Measurements from ENCODE around the gene EIF3I. TPM values are rescaled to one million over a fixed set of nuclear protein-coding genes. Genes with fewer than 3 reads are reported as not detected.

The EIF3I gene
- total and polyA plus RNA-seq, 2 of the 13 experiments (the other 11 are each of a cell fraction or from before 2014, with no cell fraction given), result 210 to 223 TPM

DNA sequence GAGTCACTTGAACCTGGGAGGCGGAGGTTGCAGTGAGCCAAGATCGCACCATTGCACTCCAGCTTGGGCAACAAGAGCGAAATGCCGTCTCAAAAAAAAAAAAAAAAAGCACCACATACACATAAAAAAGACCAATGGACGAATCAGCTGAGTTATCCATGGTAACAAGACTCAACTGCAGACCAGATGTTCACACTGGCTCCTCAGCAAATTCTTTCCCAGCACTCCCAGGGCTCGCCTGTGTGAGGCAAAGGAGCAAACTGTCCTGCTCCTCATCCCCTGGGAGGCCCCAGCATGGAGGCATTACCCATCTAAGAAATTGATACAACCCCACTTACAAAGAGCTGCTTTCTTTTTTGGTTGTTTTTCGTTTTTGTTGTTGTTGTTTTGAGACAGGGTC is 3.2 kb upstream of the EIF3I start:
- Histone ChIP-seq H3K27me3 (ENCODE audit: control insufficient read depth in 1 of 2, insufficient read depth in 2 of 2, low read length in 2 of 2) (no peaks in the 10 kb centered on the region; a peak in 2 of 5 replicates), H4K20me1 (ENCODE audit: insufficient read depth, low read length) (no peaks in the 10 kb centered on the region; the same call in 1 of the 2 replicates), H2AFZ (ENCODE audit: low read length) (no peak overlapping the region), H3K9ac (ENCODE audit: insufficient read depth, low read depth, low read length) (no peak overlapping the region), H3K4me2 (ENCODE audit: low read depth, low read length) (no peak overlapping the region), H3K79me2 (ENCODE audit: insufficient read depth, low read length) (peaks cover 25% of the 10 kb centered on the region), H3K9me3 (ENCODE audit: low read length) (no peaks in the 10 kb centered on the region), H3K4me1 (ENCODE audit: insufficient read depth, low read length) (peaks cover 34% of the 10 kb centered on the region), H3K4me3 (replicated peaks in 1 of 3; ENCODE audit: insufficient read depth in 1 of 3, low read depth in 2 of 3, low read length in 3 of 3) (no peak overlapping the region), H3K27ac (ENCODE audit: extremely low read length, insufficient read depth, low read length) (no peak overlapping the region), H3K36me3 (replicated peaks in 1 of 2; ENCODE audit: control insufficient read depth in 1 of 2, insufficient read depth in 2 of 2, low read length in 2 of 2) (peaks cover 11 to 33% of the 10 kb centered on the region in 2 experiments; a peak in 4 of 5 replicates)
- ATAC-seq, result no peak
- CTCF ChIA-PET (ENCODE audit: low intra/inter-chr PET ratio, low total read pairs), result no interaction called here
- POLR2A ChIA-PET, result interaction anchor here (0.6 to 1.4 kb wide), 3 partner anchors 22 to 298 kb away, joined by 3 to 5 read pairs (median 4); no protein-coding TSS in a partner anchor
- no peak for FAIRE-seq
- in situ Hi-C loops (cut with HindIII; ENCODE audit: extremely low pct_ligation_motif_present, low pct_unique_long_range_greater_than_20kb) (loop anchor here (10.0 kb wide), 1 partner anchor 196 kb away; no protein-coding TSS in a partner anchor), intact Hi-C loops (cut with micrococcal nuclease; ENCODE audit: unreplicated experiment) (no loop called here)
- DNase-seq (ENCODE audit: low spot score), result no peak
- TF ChIP-seq ZNF83 (CRISPR knock-in tag; IDR thresholded peaks at IDR 0.05; ENCODE audit: borderline replicate concordance) (no peak), NR3C1 (CRISPR knock-in tag; IDR thresholded peaks at IDR 0.05) (no peak), POLR2AphosphoS2 (IDR thresholded peaks at IDR 0.05; ENCODE audit: low read depth, low read length) (no peak), ZBTB7A (CRISPR knock-in tag; IDR thresholded peaks at IDR 0.05) (no peak), SUZ12 (IDR thresholded peaks at IDR 0.05; ENCODE audit: low read depth, low read length) (no peak), ZNF878 (CRISPR knock-in tag; IDR thresholded peaks at IDR 0.05) (no peak), ZNF367 (CRISPR knock-in tag; IDR thresholded peaks at IDR 0.05; ENCODE audit: borderline replicate concordance) (no peak), ZNF12 (CRISPR knock-in tag; IDR thresholded peaks at IDR 0.05) (no peak), SIN3B (IDR thresholded peaks at IDR 0.05; ENCODE audit: low read length) (no peak), ZNF576 (CRISPR knock-in tag; IDR thresholded peaks at IDR 0.05) (no peak), ZFP36L1 (CRISPR knock-in tag; IDR thresholded peaks at IDR 0.05) (no peak), TAF15 (IDR thresholded peaks at IDR 0.05; ENCODE audit: low read depth, low read length, poor library complexity, severe bottlenecking) (no peak), MXD4 (CRISPR knock-in tag; IDR thresholded peaks at IDR 0.05) (no peak)
- TF ChIP-seq, protein P1, sequence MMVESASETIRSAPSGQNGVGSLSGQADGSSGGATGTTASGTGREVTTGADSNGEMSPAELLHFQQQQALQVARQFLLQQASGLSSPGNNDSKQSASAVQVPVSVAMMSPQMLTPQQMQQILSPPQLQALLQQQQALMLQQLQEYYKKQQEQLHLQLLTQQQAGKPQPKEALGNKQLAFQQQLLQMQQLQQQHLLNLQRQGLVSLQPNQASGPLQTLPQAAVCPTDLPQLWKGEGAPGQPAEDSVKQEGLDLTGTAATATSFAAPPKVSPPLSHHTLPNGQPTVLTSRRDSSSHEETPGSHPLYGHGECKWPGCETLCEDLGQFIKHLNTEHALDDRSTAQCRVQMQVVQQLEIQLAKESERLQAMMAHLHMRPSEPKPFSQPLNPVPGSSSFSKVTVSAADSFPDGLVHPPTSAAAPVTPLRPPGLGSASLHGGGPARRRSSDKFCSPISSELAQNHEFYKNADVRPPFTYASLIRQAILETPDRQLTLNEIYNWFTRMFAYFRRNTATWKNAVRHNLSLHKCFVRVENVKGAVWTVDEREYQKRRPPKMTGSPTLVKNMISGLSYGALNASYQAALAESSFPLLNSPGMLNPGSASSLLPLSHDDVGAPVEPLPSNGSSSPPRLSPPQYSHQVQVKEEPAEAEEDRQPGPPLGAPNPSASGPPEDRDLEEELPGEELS (CRISPR knock-in tag; IDR thresholded peaks at IDR 0.05), result no peak
- no TSS peak for BruUV-seq (replicated peaks)
- WGBS (ENCODE audit: low lambda C conversion rate), result 92% methylated on average over 7 of the region's 7 CpGs

Measured in HepG2 (cell line).